GOT3 (cell line): ENCODE results near the gene PRKAG3.

Experiments used
- DNase-seq: peaks from one replicate; lab custom pipeline; 2025; ENCODE audit warnings: mixed read lengths; lab: John Stamatoyannopoulos, UW

The PRKAG3 gene

GRCh38 chr2:218839888-218840287, 8.3 kb upstream of the PRKAG3 start:
- DNase-seq, result no peak

GRCh38 chr2:218839430-218839829, 7.8 kb upstream of the PRKAG3 start:
- DNase-seq, result no peak

- DNase-seq, result no peak
These were observed 5.9 kb upstream of the PRKAG3 start for GRCh38 chr2:218837495-218837894.

GRCh38 chr2:218834685-218835084, 3.1 kb upstream of the PRKAG3 start:
- no peak for DNase-seq

- DNase-seq, result no peak
These were observed 1.5 kb upstream of the PRKAG3 start for GRCh38 chr2:218833023-218833609.

- no peak for DNase-seq
These were observed 917 bp upstream of the PRKAG3 start for GRCh38 chr2:218832520-218832919.

GRCh38 chr2:218832081-218832480, 478 bp upstream of the PRKAG3 start:
- no peak for DNase-seq

GRCh38 chr2:218830526-218831306, 887 bp downstream of the PRKAG3 start:
- no peak for DNase-seq

GRCh38 chr2:218829868-218830451, 1.6 kb downstream of the PRKAG3 start:
- no peak for DNase-seq

GRCh38 chr2:218828477-218828778, 3.2 kb downstream of the PRKAG3 start:
- DNase-seq, result no peak

- DNase-seq, result no peak
These were observed 3.7 kb downstream of the PRKAG3 start for GRCh38 chr2:218827701-218828476.

- DNase-seq, result no peak
These were observed 4.8 kb downstream of the PRKAG3 start for GRCh38 chr2:218826791-218827190.

GRCh38 chr2:218824004-218824403, 7.6 kb downstream of the PRKAG3 start:
- DNase-seq, result no peak

GRCh38 chr2:218823196-218823855, 8.3 kb downstream of the PRKAG3 start:
- no peak for DNase-seq

GRCh38 chr2:218822622-218823021, 9.0 kb downstream of the PRKAG3 start:
- no peak for DNase-seq

- DNase-seq, result no peak
These were observed 9.9 kb downstream of the PRKAG3 start for GRCh38 chr2:218821605-218822211.

GRCh38 chr2:218820746-218821369, 10.7 kb downstream of the PRKAG3 start:
- DNase-seq, result no peak

- DNase-seq, result no peak
These were observed 12.5 kb downstream of the PRKAG3 start for GRCh38 chr2:218819093-218819492.

- no peak for DNase-seq
These were observed 15.0 kb downstream of the PRKAG3 start for GRCh38 chr2:218816561-218817011.

- no peak for DNase-seq
These were observed 16.0 kb downstream of the PRKAG3 start for GRCh38 chr2:218815649-218816048.

GRCh38 chr2:218815244-218815637, 16.4 kb downstream of the PRKAG3 start:
- no peak for DNase-seq
